ENCODE measurements around the gene SLC35G6.
A peak's percentile ranks its signal among the peaks of the same experiment; 100 is the strongest.
"Not testable (repeated sequence)": the region's sequence is repeated elsewhere in the genome, so short reads cannot be mapped to it uniquely, and the experiment has no call there.

SLC35G6 gene

DNA sequence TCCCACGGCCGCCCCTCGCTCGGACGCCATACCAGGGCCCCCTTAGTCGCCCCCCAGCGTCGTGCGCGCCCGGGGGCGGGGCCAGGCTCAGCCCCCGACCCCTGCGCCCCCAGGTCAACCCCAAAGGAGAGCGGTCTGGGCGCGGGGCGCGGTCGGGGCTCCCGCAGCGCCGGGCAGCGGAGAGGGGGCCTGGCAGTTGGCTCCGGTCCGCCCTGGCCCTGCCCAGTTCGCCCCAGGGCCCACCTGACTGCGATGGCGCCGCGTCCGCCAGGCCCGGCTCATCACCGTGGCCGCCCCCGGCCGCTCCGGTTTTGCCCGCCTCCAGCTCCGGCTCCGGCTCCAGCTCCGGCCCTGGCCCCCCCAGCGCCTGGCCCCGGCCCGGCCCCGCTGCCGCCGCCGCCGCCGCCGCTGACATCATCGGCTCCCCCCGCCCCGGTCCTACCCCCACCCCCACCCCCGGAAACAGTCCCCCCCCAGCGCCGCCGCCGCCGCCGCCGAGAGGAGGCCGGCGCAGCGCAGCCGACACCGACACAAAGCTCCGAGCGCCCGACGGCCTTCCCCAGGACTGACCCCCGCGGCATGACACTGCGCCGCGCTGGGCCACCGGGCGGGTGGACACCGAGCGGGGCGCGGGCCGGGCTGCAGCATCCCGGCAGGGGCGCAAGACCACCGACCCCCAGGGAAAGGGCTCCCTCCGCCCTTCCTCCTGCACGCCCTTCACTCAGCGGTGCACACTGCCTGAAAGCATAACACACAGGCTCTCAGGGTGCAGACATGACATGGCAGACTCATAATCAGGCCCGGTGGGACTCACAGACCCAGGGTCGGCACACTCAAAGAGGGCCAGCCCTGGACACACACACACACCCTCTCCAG, 1.8 kb upstream of the SLC35G6 start, which contains the start of gene ZBTB4:
Gene ZBTB4, minus strand, starts transcription at position 419 of the 876 bp plus-strand sequence. CDS start 12,830 bp downstream, outside the sequence.
- DNase-seq (ENCODE audit: low spot score): peak; percentile 40

DNA sequence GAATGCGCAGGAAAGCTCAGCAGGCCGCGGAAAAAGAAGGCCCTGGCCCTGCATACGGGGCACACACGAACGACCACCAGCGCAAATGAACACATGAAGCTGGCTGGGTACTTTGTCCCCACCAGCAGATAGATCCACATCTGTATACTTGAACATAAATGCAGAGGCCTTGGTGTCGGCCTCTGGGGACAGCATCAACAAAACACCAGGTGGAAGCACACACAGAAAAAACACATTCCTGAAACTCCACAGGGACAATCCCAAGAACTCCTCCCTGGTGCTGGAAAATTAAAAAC, 1.2 kb upstream of the SLC35G6 start:
- DNase-seq (ENCODE audit: low spot score): no peak

DNA sequence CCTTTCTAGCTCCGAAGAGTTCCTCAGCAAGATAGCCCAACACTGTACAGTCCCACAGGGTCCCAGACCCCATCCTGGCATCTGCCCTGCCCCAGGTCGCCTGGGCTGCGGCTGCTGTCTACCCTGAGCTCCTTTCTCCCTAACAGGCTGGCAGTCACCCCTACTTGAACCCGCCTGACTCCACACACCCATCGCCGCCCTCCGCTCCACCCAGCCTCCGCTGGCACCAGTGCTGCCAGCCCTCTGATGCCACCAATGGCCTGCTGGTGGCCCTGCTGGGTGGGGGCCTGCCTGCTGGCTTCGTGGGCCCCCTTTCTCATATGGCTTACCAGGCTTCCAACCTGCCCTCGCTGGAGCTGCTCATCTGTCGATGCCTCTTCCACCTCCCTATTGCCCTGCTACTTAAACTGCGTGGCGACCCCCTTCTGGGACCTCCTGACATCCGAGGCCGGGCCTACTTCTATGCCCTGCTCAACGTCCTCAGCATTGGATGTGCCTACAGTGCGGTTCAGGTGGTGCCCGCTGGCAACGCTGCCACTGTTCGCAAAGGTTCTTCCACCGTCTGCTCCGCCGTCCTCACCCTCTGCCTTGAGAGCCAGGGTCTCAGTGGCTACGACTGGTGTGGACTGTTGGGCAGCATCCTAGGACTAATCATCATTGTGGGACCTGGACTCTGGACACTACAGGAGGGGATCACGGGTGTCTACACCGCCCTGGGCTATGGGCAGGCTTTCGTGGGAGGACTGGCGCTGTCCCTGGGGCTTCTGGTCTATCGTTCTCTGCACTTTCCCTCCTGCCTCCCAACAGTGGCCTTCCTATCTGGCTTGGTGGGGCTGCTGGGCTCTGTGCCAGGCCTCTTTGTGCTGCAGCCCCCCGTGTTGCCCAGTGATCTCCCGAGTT, 846 bp downstream of the SLC35G6 start:
- DNase-seq (ENCODE audit: low spot score): not testable (repeated sequence)

DNA sequence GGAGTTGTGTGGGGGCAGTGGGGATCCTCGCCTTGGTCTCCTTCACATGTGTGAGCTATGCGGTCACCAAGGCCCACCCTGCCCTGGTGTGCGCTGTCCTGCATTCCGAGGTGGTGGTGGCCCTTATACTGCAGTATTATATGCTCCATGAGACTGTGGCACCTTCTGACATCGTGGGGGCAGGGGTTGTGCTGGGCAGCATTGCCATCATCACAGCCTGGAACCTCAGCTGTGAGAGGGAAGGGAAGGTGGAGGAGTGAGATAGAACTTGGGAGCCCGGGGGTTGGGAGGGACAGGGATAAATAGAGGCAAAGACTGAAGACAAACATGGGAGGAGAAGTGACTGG, 1.5 kb downstream of the SLC35G6 start:
- not testable (repeated sequence) for DNase-seq (ENCODE audit: low spot score)

DNA sequence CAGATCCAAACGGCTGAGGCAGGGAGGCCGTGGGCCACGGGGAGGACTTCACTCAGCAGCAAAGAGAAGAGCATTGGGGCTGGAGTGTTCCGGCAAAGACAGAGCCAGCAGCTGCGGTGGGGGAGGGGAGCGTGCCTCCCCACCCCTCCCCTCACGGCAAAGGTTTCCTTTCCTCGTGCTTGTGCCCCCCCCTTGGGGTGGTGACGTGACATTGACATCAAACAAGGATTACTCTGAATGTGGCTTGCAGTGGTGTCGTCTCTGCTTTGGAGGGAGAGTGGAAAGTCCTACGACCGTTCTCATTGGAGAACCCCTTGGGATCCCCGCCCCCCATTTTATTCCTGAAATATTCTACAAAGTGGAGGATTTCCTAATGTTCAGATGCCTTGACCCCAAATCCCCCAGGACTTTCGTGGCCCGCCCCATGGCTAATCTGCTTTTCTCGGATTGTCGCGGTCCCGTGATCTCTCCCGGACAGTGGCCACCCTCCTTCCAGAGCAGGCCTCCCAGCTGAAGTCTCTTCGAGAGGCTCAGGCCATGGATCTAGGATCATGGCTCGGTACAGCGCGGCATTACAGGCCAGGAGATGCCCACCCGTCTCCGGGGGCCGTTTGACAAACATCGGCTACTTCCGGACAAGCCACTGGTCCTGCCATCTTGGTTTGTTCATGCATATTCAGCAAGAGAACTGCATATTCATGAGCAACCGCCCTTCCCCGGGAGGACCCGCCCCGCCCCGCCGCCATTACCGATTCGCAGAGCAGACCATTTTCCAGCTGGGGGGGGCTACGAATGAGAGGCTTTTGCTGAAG, 2.2 kb downstream of the SLC35G6 start:
- DNase-seq (ENCODE audit: low spot score): peak; percentile 89

DNA sequence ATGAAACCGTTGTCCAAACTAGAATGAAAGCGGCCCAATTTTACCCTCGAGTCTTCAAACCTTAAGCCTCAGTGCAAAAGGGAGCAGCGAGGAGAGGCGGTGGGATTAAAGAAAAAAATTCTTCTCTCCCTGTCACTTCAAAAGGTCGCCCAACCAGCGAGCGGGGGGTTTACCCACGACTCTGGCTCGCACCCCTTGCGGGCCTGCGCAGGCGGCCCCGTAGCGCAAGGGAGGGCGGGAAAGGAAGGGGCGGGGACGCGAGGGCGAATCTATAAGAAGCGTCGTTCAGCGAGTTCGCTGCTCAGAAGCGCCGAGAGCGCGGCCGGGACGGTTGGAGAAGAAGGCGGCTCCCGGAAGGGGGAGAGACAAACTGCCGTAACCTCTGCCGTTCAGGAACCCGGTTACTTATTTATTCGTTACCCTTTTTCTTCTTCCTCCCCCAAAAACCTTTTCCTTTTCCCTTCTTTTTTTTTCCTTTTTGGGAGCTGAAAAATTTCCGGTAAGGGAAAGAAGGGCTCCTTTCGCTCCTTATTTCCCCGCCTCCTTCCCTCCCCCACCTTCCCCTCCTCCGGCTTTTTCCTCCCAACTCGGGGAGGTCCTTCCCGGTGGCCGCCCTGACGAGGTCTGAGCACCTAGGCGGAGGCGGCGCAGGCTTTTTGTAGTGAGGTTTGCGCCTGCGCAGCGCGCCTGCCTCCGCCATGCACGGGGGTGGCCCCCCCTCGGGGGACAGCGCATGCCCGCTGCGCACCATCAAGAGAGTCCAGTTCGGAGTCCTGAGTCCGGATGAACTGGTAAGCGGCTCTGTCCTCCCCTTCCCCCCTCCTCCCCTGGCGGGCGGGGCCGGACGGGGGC, 3.0 kb downstream of the SLC35G6 start, which contains the start of gene POLR2A:
Gene POLR2A, plus strand, starts transcription at position 300 of the 852 bp plus-strand sequence.
- DNase-seq (ENCODE audit: low spot score): peak; percentile 92

DNA sequence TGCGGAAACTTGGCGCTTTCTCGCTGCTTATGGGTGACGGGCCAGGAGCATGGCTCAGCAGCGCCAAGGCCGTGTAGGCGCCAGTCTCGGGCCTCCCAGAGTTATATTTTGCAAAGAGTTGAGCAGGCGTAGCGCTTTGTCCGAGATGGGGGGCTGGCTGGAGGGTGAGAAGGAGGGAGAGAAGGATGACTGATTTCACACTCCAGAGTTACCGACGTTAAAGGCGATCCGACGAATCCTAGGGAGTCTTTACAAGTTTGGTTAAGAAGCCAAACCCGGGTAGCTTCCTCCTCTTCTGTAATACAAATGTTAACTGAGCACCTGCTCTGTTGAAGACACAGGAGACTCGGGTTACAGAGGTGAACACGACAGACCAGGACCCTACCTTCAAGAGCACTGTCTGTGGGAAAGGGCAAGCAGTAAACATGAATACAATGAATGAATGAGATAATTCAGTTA, 3.7 kb downstream of the SLC35G6 start:
- DNase-seq (ENCODE audit: low spot score): peak; percentile 61

DNA sequence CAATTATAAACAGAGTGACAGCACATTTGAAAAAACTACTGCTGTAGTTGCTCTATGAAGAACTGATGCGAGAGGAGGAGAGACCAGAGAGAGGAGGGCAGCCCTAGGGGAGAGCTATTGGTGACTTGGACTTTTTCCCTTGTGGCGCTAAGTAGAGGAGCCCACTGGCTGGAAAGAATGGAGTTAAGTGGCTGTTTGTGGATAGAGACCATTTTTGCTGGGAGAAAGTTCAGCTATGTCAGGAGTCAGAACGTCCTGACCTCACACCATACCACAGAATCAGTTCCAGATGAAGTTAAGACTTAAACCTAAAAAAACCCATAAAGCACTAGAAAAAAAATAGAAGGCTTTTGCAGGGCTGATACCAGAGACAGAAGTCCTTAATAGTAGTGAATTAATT, 4.9 kb downstream of the SLC35G6 start:
- DNase-seq (ENCODE audit: low spot score): no peak

DNA sequence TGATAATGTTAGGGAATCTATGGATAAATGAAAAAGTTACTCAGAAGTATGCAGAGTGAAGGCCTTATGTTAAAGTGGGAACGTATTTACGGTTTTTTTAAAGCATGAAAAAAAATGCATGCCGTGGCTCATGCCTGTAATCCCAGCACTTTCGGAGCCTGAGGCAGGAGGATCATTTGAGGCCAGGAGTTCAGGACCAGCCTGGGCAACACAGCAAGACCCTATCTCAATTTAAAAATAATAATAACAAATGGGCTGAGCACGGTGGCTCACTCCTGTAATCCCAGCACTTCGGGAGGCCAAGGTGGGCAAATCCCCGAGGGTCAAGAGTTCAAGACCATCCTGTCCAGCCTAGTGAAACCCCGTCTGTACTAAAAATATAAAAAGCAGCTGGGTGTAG, 8.9 kb downstream of the SLC35G6 start:
- DNase-seq (ENCODE audit: low spot score): no peak

DNA sequence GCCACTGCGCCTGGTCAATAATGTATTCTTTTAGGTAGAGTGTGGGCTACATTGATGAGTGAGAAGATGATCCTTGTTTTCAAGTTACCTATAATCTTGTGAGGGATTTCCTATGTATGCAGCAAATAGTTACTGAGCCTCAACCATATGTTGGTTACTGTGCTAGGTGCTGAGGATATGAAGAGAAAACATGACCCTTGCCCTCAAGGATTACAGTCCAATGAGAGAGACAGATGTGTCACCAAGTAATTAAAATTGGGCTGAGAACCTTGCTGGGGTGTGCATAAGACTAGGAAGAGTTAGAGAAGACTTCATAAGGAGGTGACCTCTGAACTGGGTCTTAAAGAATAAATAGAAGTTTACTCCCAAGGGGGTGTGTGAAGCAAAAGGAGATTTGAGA, 10.3 kb downstream of the SLC35G6 start:
- DNase-seq (ENCODE audit: low spot score): no peak

DNA sequence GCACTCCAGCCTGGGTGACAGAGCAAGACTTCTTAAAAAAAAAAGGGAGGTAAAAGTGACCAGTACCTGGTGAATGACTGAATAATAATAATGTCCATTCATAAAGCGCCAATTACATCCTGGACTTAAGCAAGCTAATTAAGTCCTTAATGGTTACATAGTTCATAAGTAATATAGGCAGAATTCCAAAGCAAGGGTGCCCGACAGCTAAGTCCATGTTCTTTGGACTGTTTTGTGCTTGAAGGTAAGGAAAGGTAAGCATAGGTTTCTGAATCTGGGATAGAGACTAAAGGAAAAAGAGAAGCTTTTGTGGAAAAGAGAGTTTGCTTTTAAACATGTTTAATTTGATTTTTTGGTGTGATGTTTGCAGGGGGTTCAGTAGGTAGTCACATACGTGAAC, 12.7 kb downstream of the SLC35G6 start:
- no peak for DNase-seq (ENCODE audit: low spot score)

DNA sequence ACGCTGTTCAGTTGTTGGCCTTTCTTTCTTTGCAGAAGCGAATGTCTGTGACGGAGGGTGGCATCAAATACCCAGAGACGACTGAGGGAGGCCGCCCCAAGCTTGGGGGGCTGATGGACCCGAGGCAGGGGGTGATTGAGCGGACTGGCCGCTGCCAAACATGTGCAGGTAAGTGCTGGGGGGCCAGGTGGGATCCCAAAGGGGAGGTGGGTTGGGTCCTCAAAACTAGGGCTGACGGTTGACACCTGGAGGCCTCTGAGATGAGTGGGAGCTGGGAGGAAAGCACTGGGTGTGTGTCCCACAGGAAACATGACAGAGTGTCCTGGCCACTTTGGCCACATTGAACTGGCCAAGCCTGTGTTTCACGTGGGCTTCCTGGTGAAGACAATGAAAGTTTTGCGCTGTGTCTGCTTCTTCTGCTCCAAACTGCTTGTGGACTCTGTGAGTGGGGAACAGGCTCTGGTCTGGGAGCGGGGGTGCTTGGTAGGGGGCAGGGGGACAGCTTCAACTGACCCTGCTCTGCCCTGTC, 14.7 kb downstream of the SLC35G6 start:
- DNase-seq (ENCODE audit: low spot score): no peak

DNA sequence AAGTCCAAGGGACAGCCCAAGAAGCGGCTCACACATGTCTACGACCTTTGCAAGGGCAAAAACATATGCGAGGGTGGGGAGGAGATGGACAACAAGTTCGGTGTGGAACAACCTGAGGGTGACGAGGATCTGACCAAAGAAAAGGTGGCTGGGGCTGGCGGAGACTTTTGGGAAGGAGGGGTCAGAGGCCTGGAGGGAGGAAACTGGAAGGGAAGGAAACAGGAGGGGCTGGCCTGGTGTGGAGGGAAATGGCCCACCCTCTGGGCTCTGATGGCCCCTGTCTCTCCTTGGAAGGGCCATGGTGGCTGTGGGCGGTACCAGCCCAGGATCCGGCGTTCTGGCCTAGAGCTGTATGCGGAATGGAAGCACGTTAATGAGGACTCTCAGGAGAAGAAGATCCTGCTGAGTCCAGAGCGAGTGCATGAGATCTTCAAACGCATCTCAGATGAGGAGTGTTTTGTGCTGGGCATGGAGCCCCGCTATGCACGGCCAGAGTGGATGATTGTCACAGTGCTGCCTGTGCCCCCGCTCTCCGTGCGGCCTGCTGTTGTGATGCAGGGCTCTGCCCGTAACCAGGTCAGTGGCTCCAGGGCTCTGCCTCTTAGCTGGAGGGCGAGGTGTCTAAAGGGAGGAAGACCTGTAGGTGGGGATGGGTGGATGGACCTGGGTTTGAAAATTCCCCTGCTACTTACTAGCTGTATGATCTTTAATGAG, 15.4 kb downstream of the SLC35G6 start:
- no peak for DNase-seq (ENCODE audit: low spot score)

DNA sequence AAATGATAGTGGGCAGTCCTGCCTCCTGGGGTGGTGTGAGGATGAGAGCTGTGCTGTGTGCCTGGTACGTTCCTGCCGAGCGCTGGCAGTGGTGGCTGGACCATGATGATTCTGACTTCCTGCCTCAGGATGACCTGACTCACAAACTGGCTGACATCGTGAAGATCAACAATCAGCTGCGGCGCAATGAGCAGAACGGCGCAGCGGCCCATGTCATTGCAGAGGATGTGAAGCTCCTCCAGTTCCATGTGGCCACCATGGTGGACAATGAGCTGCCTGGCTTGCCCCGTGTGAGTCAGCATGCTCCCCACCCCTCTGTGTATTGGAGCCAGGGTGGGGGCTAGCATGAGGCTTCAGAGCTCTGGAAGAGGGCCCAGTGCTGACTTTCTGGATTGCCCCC, 16.0 kb downstream of the SLC35G6 start:
- DNase-seq (ENCODE audit: low spot score): no peak

DNA sequence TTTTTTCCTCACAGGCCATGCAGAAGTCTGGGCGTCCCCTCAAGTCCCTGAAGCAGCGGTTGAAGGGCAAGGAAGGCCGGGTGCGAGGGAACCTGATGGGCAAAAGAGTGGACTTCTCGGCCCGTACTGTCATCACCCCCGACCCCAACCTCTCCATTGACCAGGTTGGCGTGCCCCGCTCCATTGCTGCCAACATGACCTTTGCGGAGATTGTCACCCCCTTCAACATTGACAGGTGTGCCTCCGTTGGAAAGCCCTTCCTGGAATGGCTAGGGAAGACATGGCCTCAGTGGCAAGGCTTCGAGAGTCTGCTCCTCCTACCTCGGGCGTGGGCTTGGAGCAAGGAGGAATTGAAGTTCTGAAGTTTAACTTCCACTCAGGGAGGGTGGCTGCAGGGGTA, 16.4 kb downstream of the SLC35G6 start:
- no peak for DNase-seq (ENCODE audit: low spot score)

DNA sequence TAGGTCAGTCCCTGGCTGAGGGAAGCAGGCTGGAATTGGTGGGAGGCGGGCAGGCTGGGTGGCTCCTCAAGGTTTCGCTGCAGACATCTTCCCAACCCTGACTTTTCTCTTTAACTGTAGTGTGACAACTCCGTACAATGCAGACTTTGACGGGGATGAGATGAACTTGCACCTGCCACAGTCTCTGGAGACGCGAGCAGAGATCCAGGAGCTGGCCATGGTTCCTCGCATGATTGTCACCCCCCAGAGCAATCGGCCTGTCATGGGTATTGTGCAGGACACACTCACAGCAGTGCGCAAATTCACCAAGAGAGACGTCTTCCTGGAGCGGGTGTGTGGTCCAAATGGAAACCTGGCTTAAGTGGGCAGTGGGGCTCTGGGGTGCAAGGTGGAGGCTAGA, 17.9 kb downstream of the SLC35G6 start:
- no peak for DNase-seq (ENCODE audit: low spot score)

DNA sequence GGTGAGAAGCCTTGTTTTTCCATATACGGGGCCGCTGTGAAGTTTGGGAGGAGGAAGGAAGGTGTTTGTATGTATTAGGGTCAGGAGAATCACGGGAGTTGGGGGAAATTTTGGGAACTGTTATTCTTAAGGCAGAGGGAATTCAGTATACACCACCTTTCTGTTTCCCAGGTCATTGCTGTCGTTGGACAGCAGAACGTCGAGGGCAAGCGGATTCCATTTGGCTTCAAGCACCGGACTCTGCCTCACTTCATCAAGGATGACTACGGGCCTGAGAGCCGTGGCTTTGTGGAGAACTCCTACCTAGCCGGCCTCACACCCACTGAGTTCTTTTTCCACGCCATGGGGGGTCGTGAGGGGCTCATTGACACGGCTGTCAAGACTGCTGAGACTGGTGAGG, 20.5 kb downstream of the SLC35G6 start:
- DNase-seq (ENCODE audit: low spot score): no peak

DNA sequence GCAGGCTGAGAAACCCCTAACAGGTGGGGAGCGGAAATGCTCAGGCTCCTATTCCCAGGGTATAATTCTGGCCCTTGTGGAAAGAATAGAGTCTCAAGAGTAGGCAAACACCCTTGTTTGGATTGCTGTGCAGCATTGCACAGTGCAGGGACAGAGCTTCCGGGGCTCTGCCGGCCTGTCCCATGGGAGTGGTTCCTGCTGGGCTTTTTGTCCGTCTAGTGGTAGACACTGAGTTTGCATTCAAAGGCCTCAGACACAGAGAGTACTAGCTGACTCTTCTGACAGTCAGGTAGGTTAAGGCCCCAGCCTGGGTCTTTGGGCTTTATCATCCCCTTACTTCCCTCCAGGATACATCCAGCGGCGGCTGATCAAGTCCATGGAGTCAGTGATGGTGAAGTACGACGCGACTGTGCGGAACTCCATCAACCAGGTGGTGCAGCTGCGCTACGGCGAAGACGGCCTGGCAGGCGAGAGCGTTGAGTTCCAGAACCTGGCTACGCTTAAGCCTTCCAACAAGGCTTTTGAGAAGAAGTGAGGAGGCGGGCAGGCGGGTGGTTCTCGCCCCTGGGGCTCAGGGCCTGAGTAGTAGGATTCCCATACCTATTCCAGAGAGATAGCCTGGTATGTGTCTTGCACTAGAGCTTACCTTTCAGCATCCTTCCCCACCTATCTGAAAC, 21.1 kb downstream of the SLC35G6 start:
- DNase-seq (ENCODE audit: low spot score): no peak

DNA sequence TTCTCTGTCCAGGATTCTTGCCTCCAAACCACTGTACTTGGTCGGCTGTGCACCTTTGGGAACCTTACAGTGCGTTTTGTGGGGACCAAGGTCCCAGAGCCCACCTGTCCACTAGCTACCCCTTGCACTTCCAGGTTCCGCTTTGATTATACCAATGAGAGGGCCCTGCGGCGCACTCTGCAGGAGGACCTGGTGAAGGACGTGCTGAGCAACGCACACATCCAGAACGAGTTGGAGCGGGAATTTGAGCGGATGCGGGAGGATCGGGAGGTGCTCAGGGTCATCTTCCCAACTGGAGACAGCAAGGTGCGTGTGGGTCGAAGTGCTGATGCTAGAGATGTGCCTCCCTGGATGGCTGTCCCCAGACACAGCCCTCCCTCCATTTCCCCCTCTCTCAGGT, 21.7 kb downstream of the SLC35G6 start:
- no peak for DNase-seq (ENCODE audit: low spot score)

DNA sequence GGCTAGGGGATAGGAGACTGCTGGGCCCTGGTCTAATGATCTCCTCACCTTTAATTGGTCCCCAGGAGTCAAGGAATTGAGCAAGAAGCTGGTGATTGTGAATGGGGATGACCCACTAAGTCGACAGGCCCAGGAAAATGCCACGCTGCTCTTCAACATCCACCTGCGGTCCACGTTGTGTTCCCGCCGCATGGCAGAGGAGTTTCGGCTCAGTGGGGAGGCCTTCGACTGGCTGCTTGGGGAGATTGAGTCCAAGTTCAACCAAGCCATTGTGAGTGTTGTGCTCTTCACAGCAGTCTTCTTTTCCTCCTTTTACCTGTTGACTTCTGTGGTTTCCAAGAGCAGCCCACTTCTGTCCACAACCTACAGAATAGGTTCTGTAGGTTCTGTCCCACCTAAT, 22.3 kb downstream of the SLC35G6 start:
- DNase-seq (ENCODE audit: low spot score): no peak
